GM19238 (cell line): ENCODE data around the gene SLC15A3.

Experiments
- DNase-seq: peaks from one replicate; pipeline ENCODE4 v3.0.0; 2011; ENCODE audit warnings: low spot score; ENCODE audit not compliant: insufficient read length

SLC15A3 gene

GRCh38 chr11:60891103-60891741 is 60.8 kb downstream of the SLC15A3 start:
- DNase-seq: no peak

GRCh38 chr11:60890696-60891095 is 61.3 kb downstream of the SLC15A3 start:
- DNase-seq: no peak

GRCh38 chr11:60889869-60890311 is 62.1 kb downstream of the SLC15A3 start:
- DNase-seq: no peak

- DNase-seq: no peak
Observed at GRCh38 chr11:60887556-60887955, 64.4 kb downstream of the SLC15A3 start.
